ENCODE data around the gene RCAN2. TPM values are rescaled to one million over a fixed set of nuclear protein-coding genes. Genes with fewer than 3 reads are reported as not detected.

Gene RCAN2
- total and polyA plus RNA-seq, 2 donors (not counting 3 experiments of a cell fraction or from before 2014, with no cell fraction given), result 0.07 to 0.33 TPM

DNA sequence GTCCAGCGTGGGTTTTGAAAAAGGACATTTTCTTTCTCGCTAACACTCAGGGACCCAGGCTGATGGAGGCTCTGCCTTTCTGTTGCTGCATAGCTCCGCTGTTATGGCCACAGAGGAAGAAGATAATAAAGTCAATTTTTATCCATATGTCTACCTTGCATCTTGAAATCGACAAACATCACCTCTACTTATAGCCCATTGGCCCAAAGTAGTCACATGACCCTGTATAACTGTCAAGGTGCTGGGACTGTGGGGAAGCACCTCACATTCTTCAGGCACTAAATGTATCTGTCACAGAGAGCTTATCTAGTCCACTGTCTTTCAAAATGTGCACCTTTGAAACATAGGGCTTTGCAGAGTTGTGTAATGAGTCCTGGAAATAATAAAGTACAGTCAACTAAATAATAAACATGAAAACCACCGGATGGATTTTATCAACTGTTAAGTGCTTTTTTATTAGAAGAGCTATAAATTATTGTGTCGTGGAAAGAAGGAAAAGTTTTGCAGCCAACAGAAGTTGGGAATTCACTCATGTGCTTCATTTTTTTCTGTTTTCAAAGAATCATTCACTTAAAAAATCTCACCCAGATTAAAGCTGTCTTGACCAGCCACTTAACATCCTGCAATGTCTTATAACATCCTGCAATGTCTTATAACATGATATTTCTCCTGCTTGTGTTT, 47.7 kb upstream of the RCAN2 start:
- no peak overlapping the region for H3K9ac ChIP-seq (replicated peaks; ENCODE audit: extremely low read depth, insufficient read depth, low read length)
- intact Hi-C loops (cut with micrococcal nuclease), result no loop called here
- POLR2A ChIA-PET, result no interaction called here
- FAIRE-seq, result no peak
- H3K4me1 ChIP-seq (ENCODE audit: control insufficient read depth, extremely low read depth, insufficient read depth, low read length), result no peaks in the 10 kb centered on the region
- CTCF ChIA-PET, result no interaction called here
- H3K4me2 ChIP-seq (ENCODE audit: insufficient read depth, low read length), result no peak overlapping the region
- no peak overlapping the region for H3K4me3 ChIP-seq (replicated peaks in 1 of 3; ENCODE audit: insufficient read depth in 1 of 3, low read depth in 1 of 3, low read length in 3 of 3)
- H3K9me1 ChIP-seq (replicated peaks; ENCODE audit: control insufficient read depth, extremely low read depth, insufficient read depth, low read length), result no peaks in the 10 kb centered on the region
- no TSS peak for BruUV-seq (replicated peaks)
- dilution Hi-C loops (cut with MboI; ENCODE audit: extremely low pct_ligation_motif_present, low sequenced_read_pairs), result no loop called here
- no peak overlapping the region for H2AFZ ChIP-seq (ENCODE audit: low read depth, low read length)
- no peaks in the 10 kb centered on the region for H3K9me3 ChIP-seq (replicated peaks; ENCODE audit: control insufficient read depth, insufficient read depth, low read length)
- H3K79me2 ChIP-seq (ENCODE audit: control insufficient read depth, insufficient read depth, low read length), result no peaks in the 10 kb centered on the region
- no peaks in the 10 kb centered on the region for H3K27me3 ChIP-seq (ENCODE audit: control insufficient read depth in 2 of 2, insufficient read depth in 2 of 2, low read length in 2 of 2)
- H4K20me1 ChIP-seq (replicated peaks; ENCODE audit: control insufficient read depth, extremely low read depth, insufficient read depth, low read length), result no peaks in the 10 kb centered on the region
- no peaks in the 10 kb centered on the region for H3K36me3 ChIP-seq (ENCODE audit: control insufficient read depth in 2 of 2, extremely low read depth in 1 of 2, insufficient read depth in 2 of 2, low read length in 2 of 2)
- DNase-seq (ENCODE audit: low read depth, low spot score), result no peak
- H3K27ac ChIP-seq (ENCODE audit: insufficient read depth, low read depth, low read length), result no peak overlapping the region
- TF ChIP-seq EZH2 (IDR thresholded peaks at IDR 0.05; ENCODE audit: borderline replicate concordance, low read depth, low read length, severe bottlenecking), result no peak
- TF ChIP-seq POLR2AphosphoS5 (IDR thresholded peaks at IDR 0.05; ENCODE audit: insufficient read depth, low read depth, low read length), result no peak
- no peak for TF ChIP-seq FOS (IDR thresholded peaks at IDR 0.05; ENCODE audit: borderline replicate concordance, insufficient read depth, low read length)
- TF ChIP-seq MYC (IDR thresholded peaks at IDR 0.05; ENCODE audit: low read depth, low read length), result no peak

DNA sequence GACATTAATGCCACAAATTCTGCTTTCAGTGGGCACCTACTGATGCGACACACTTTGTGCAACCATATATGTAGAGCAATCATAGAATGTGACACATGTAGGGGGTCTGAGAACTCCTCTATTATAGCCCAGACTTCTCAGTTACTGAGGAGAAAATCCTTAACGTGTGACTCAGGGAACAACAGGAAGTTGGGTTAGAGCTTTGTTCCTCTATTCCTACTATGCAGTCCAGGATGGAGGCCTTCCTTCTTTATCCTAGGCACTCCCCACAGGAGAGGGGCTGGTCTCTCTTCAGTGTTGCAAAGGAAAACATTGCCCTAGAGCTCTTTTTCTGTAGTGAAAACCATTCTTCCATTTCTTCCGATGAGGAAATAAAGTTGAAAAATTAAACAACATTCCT, 39.6 kb upstream of the RCAN2 start:
- BruUV-seq (replicated peaks), result no TSS peak
- H3K36me3 ChIP-seq (ENCODE audit: control insufficient read depth in 2 of 2, extremely low read depth in 1 of 2, insufficient read depth in 2 of 2, low read length in 2 of 2), result no peaks in the 10 kb centered on the region
- CTCF ChIA-PET, result no interaction called here
- no peak overlapping the region for H3K9ac ChIP-seq (replicated peaks; ENCODE audit: extremely low read depth, insufficient read depth, low read length)
- no peak overlapping the region for H3K4me3 ChIP-seq (replicated peaks in 1 of 3; ENCODE audit: insufficient read depth in 1 of 3, low read depth in 1 of 3, low read length in 3 of 3)
- H3K27ac ChIP-seq (ENCODE audit: insufficient read depth, low read depth, low read length), result no peak overlapping the region
- no peaks in the 10 kb centered on the region for H3K79me2 ChIP-seq (ENCODE audit: control insufficient read depth, insufficient read depth, low read length)
- dilution Hi-C loops (cut with MboI; ENCODE audit: extremely low pct_ligation_motif_present, low sequenced_read_pairs), result no loop called here
- TF ChIP-seq, protein P1, sequence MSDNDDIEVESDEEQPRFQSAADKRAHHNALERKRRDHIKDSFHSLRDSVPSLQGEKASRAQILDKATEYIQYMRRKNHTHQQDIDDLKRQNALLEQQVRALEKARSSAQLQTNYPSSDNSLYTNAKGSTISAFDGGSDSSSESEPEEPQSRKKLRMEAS (IDR thresholded peaks at IDR 0.05; ENCODE audit: insufficient read depth, insufficient read length), result no peak
- TF ChIP-seq POLR2AphosphoS5 (IDR thresholded peaks at IDR 0.05; ENCODE audit: insufficient read depth, low read depth, low read length) (no peak), GATA2 (IDR thresholded peaks at IDR 0.05; ENCODE audit: insufficient read depth, insufficient read length, low read depth, low read length) (no peak), MYC (IDR thresholded peaks at IDR 0.05; ENCODE audit: low read depth, low read length) (no peak), POLR2A (IDR thresholded peaks at IDR 0.05; ENCODE audit: low read depth, low read length) (no peak), EZH2 (IDR thresholded peaks at IDR 0.05; ENCODE audit: borderline replicate concordance, low read depth, low read length, severe bottlenecking) (no peak), JUN (IDR thresholded peaks at IDR 0.05; ENCODE audit: borderline replicate concordance, insufficient read depth, insufficient read length, low read depth) (no peak)
- TF ChIP-seq, protein P2, sequence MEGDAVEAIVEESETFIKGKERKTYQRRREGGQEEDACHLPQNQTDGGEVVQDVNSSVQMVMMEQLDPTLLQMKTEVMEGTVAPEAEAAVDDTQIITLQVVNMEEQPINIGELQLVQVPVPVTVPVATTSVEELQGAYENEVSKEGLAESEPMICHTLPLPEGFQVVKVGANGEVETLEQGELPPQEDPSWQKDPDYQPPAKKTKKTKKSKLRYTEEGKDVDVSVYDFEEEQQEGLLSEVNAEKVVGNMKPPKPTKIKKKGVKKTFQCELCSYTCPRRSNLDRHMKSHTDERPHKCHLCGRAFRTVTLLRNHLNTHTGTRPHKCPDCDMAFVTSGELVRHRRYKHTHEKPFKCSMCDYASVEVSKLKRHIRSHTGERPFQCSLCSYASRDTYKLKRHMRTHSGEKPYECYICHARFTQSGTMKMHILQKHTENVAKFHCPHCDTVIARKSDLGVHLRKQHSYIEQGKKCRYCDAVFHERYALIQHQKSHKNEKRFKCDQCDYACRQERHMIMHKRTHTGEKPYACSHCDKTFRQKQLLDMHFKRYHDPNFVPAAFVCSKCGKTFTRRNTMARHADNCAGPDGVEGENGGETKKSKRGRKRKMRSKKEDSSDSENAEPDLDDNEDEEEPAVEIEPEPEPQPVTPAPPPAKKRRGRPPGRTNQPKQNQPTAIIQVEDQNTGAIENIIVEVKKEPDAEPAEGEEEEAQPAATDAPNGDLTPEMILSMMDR (IDR thresholded peaks at IDR 0.05; ENCODE audit: extremely low read depth in 1 of 2, insufficient read depth in 1 of 2, low read depth in 1 of 2, low read length in 2 of 2), result no peak
- no peaks in the 10 kb centered on the region for H3K9me1 ChIP-seq (replicated peaks; ENCODE audit: control insufficient read depth, extremely low read depth, insufficient read depth, low read length)
- no peak overlapping the region for H3K4me2 ChIP-seq (ENCODE audit: insufficient read depth, low read length)
- H4K20me1 ChIP-seq (replicated peaks; ENCODE audit: control insufficient read depth, extremely low read depth, insufficient read depth, low read length), result no peaks in the 10 kb centered on the region
- H3K9me3 ChIP-seq (replicated peaks; ENCODE audit: control insufficient read depth, insufficient read depth, low read length), result no peaks in the 10 kb centered on the region
- POLR2A ChIA-PET, result no interaction called here
- DNase-seq (ENCODE audit: low read depth, low spot score) (no peak), FAIRE-seq (no peak)
- no peaks in the 10 kb centered on the region for H3K4me1 ChIP-seq (ENCODE audit: control insufficient read depth, extremely low read depth, insufficient read depth, low read length)
- H2AFZ ChIP-seq (ENCODE audit: low read depth, low read length), result no peak overlapping the region
- intact Hi-C loops (cut with micrococcal nuclease), result no loop called here
- no peaks in the 10 kb centered on the region for H3K27me3 ChIP-seq (ENCODE audit: control insufficient read depth in 2 of 2, insufficient read depth in 2 of 2, low read length in 2 of 2)
